Measurements from ENCODE around the gene CIDEB. TPM values are rescaled to one million over a fixed set of nuclear protein-coding genes. Genes with fewer than 3 reads are reported as not detected.

Gene CIDEB
- total RNA-seq, 1 experiment from 2014 or later = 0.22 TPM

GRCh38 chr14:24300326-24300980, 7.3 kb downstream of the CIDEB start:
- no peak overlapping the region for H2AFZ ChIP-seq (ENCODE audit: low read depth, low read length, poor library complexity, severe bottlenecking)
- CTCF ChIA-PET = interaction anchor here (1.1 to 4.7 kb wide), 6 partner anchors 8 to 136 kb away, joined by 3 to 71 read pairs (median 12); partner anchors contain the start of genes CIDEB and TINF2
- BruUV-seq (replicated peaks) = no TSS peak

More at GRCh38 chr14:24300326-24300980, 7.3 kb downstream of the CIDEB start:
- POLR2A ChIA-PET = interaction anchor here (0.8 to 3.7 kb wide), 4 partner anchors 29 to 207 kb away, joined by 3 to 30 read pairs (median 6); partner anchors contain the start of genes KHNYN, PCK2, RABGGTA and TINF2
- Histone ChIP-seq H3K27ac (ENCODE audit: low read depth, low read length) (peak overlapping the region; percentile 77), H3K4me3 (replicated peaks in 1 of 2; ENCODE audit: low read depth in 1 of 2, low read length in 2 of 2) (peak overlapping the region; percentile 66 to 80), H3K9ac (ENCODE audit: low read length) (peak overlapping the region; percentile 79), H3K9me2 (ENCODE audit: insufficient read depth) (no peaks in the 10 kb centered on the region), H4K20me1 (ENCODE audit: insufficient read depth) (no peaks in the 10 kb centered on the region), H3K79me2 (ENCODE audit: insufficient read depth, low read length) (peaks cover 28% of the 10 kb centered on the region), H3K4me2 (ENCODE audit: low read length) (peak overlapping the region; percentile 95), H3K9me3 (ENCODE audit: control insufficient read depth in 1 of 2, insufficient read depth in 1 of 2, low read depth in 1 of 2, low read length in 2 of 2) (no peaks in the 10 kb centered on the region), H3K27me3 (ENCODE audit: insufficient read depth, low read length) (no peaks in the 10 kb centered on the region), H3K4me1 (ENCODE audit: control insufficient read depth in 1 of 2, insufficient read depth in 2 of 2, low read length in 2 of 2) (peaks cover 17 to 31% of the 10 kb centered on the region in 2 experiments), H3K36me3 (ENCODE audit: control insufficient read depth in 1 of 2, insufficient read depth in 2 of 2, low read length in 2 of 2) (peaks cover 37 to 45% of the 10 kb centered on the region in 2 experiments)
- DNase-seq (ENCODE audit: low read depth, low spot score) (no peak), ATAC-seq (no peak)
- no peak for TF ChIP-seq RAD21 (IDR thresholded peaks at IDR 0.05; ENCODE audit: low read depth)
- TF ChIP-seq CTCF (IDR thresholded peaks at IDR 0.05 in 2 of 3, conservative IDR thresholded peaks at IDR 0.05 in 1 of 3; ENCODE audit: borderline replicate concordance in 1 of 3, insufficient read depth in 1 of 3, low read depth in 2 of 3, low read length in 2 of 3) = no peak
- TF ChIP-seq SRF (IDR thresholded peaks at IDR 0.05; ENCODE audit: low read depth) = no peak
- no peak for TF ChIP-seq ATF3 (IDR thresholded peaks at IDR 0.05)
- TF ChIP-seq ELF1 (IDR thresholded peaks at IDR 0.05; ENCODE audit: borderline replicate concordance, low read depth) = no peak
- TF ChIP-seq EGR1 (IDR thresholded peaks at IDR 0.05; ENCODE audit: low read depth) = no peak
- no peak for TF ChIP-seq FOSL1 (IDR thresholded peaks at IDR 0.05; ENCODE audit: low read depth)
- TF ChIP-seq EZH2phosphoT487 (IDR thresholded peaks at IDR 0.05; ENCODE audit: borderline replicate concordance) = no peak
- no peak for TF ChIP-seq CEBPB (IDR thresholded peaks at IDR 0.05; ENCODE audit: low read depth)
- TF ChIP-seq REST (IDR thresholded peaks at IDR 0.05; ENCODE audit: low read depth) = no peak
- no peak for TF ChIP-seq SIN3A (IDR thresholded peaks at IDR 0.05; ENCODE audit: low read depth)
- no peak for TF ChIP-seq YY1 (IDR thresholded peaks at IDR 0.05; ENCODE audit: extremely low read depth, insufficient replicate concordance, low read depth, low read length)
- no peak for TF ChIP-seq MAX (IDR thresholded peaks at IDR 0.05)
- no peak for TF ChIP-seq POLR2A (IDR thresholded peaks at IDR 0.05; ENCODE audit: borderline replicate concordance, extremely low read depth, insufficient read depth, insufficient read length)
- TF ChIP-seq TCF7L2 (IDR thresholded peaks at IDR 0.05; ENCODE audit: borderline replicate concordance, extremely low read depth, insufficient read depth, insufficient read length) = no peak
- no peak for TF ChIP-seq SP1 (IDR thresholded peaks at IDR 0.05; ENCODE audit: low read depth)
- TF ChIP-seq CBX3 (IDR thresholded peaks at IDR 0.05; ENCODE audit: low read depth) = no peak
- RAD21 ChIA-PET (ENCODE audit: low non-redundant PET in 1 of 2, low total read pairs in 2 of 2, uncharacterized antibody in 2 of 2, unreplicated experiment in 2 of 2) = interaction anchor here (0.7 to 1.8 kb wide), 3 partner anchors 57 to 131 kb away, joined by 3 to 9 read pairs (median 4); partner anchors contain the start of gene TINF2 (in 2 of the 2)
- intact Hi-C loops (cut with micrococcal nuclease) = no loop called here

Data from HCT116 (cell line).